GM20000 (cell line): ENCODE measurements around the gene HNRNPM.

Experiments
- DNase-seq: peaks from one replicate; pipeline ENCODE4 v3.0.0; 2012; ENCODE audit warnings: low spot score
- CTCF ChIP-seq: IDR thresholded peaks from 2 replicates; pipeline ENCODE4 v1.5.1; 2012; ENCODE audit warnings: mild to moderate bottlenecking, control low read depth; ENCODE audit errors: extremely low read depth, missing control alignments

Gene HNRNPM

GRCh38 chr19:8499048-8499833 is 54.5 kb downstream of the HNRNPM start:
- TF ChIP-seq CTCF: no peak
- DNase-seq: no peak

GRCh38 chr19:8500158-8500557 is 55.4 kb downstream of the HNRNPM start:
- no peak for DNase-seq
- TF ChIP-seq CTCF: no peak

GRCh38 chr19:8501516-8501915 is 56.7 kb downstream of the HNRNPM start:
- TF ChIP-seq CTCF: no peak
- no peak for DNase-seq

- DNase-seq: no peak
Observed at GRCh38 chr19:8501981-8502380, 57.2 kb downstream of the HNRNPM start.

GRCh38 chr19:8503510-8503909 is 58.7 kb downstream of the HNRNPM start:
- TF ChIP-seq CTCF: no peak

More at GRCh38 chr19:8501981-8502380, 57.2 kb downstream of the HNRNPM start:
- no peak for TF ChIP-seq CTCF

GRCh38 chr19:8504171-8504570 is 59.4 kb downstream of the HNRNPM start:
- no peak for DNase-seq
- no peak for TF ChIP-seq CTCF

More at GRCh38 chr19:8503510-8503909, 58.7 kb downstream of the HNRNPM start:
- DNase-seq: no peak

GRCh38 chr19:8504919-8505318 is 60.1 kb downstream of the HNRNPM start:
- TF ChIP-seq CTCF: no peak
- no peak for DNase-seq
